ENCODE measurements around the gene SLC1A7. TPM values are rescaled to one million over a fixed set of nuclear protein-coding genes. Genes with fewer than 3 reads are reported as not detected.
A peak's percentile ranks its signal among the peaks of the same experiment; 100 is the strongest.

Gene SLC1A7
- total RNA-seq, 4 donors from 2014 or later, result 0.24 TPM; not detected in 3

GRCh38 chr1:53126495-53126894 lies 15.9 kb downstream of the SLC1A7 start:
- DNase-seq, result no peak
- no peaks in the 10 kb centered on the region for H3K36me3 ChIP-seq
- H3K4me1 ChIP-seq, result peaks cover 19 to 29% of the 10 kb centered on the region in 2 donors
- TF ChIP-seq POLR2A (IDR thresholded peaks at IDR 0.05), result no peak
- no peak for TF ChIP-seq CTCF (IDR thresholded peaks at IDR 0.05)
- peak overlapping the region; percentile 91 to 92 for H3K27ac ChIP-seq
- H3K9me3 ChIP-seq, result no peaks in the 10 kb centered on the region
- intact Hi-C loops (cut with DNase I; ENCODE audit: low total_unique reads), result no loop called here
- H3K27me3 ChIP-seq, result no peaks in the 10 kb centered on the region
- no peak overlapping the region for H3K4me3 ChIP-seq

- Histone ChIP-seq H3K27ac (peak overlapping the region; percentile 91 to 92), H3K4me1 (peaks cover 23 to 33% of the 10 kb centered on the region in 2 donors), H3K27me3 (no peaks in the 10 kb centered on the region), H3K4me3 (no peak overlapping the region), H3K36me3 (no peaks in the 10 kb centered on the region), H3K9me3 (no peaks in the 10 kb centered on the region)
- TF ChIP-seq POLR2A (IDR thresholded peaks at IDR 0.05) (no peak), CTCF (IDR thresholded peaks at IDR 0.05) (no peak)
- DNase-seq, result no peak
- intact Hi-C loops (cut with DNase I; ENCODE audit: low total_unique reads), result no loop called here
Observed at GRCh38 chr1:53125623-53126360, 16.6 kb downstream of the SLC1A7 start.

- intact Hi-C loops (cut with DNase I; ENCODE audit: low total_unique reads), result no loop called here
- no peak for TF ChIP-seq POLR2A (IDR thresholded peaks at IDR 0.05)
- no peak for TF ChIP-seq CTCF (IDR thresholded peaks at IDR 0.05)
- no peaks in the 10 kb centered on the region for H3K27me3 ChIP-seq
- DNase-seq, result no peak
- peaks cover 23 to 33% of the 10 kb centered on the region in 2 donors for H3K4me1 ChIP-seq
- no peaks in the 10 kb centered on the region for H3K9me3 ChIP-seq
- no peaks in the 10 kb centered on the region for H3K36me3 ChIP-seq
- H3K4me3 ChIP-seq, result no peak overlapping the region
- peak overlapping the region; percentile 91 to 92 for H3K27ac ChIP-seq
Observed at GRCh38 chr1:53125122-53125521, 17.3 kb downstream of the SLC1A7 start.

GRCh38 chr1:53123453-53124140 lies 18.8 kb downstream of the SLC1A7 start:
- Histone ChIP-seq H3K9me3 (no peaks in the 10 kb centered on the region), H3K4me1 (peaks cover 23 to 28% of the 10 kb centered on the region in 2 donors), H3K4me3 (no peak overlapping the region), H3K27me3 (no peaks in the 10 kb centered on the region), H3K36me3 (no peaks in the 10 kb centered on the region), H3K27ac (peak overlapping the region; percentile 91 to 92)
- intact Hi-C loops (cut with DNase I; ENCODE audit: low total_unique reads), result no loop called here
- TF ChIP-seq CTCF (IDR thresholded peaks at IDR 0.05), result no peak
- TF ChIP-seq POLR2A (IDR thresholded peaks at IDR 0.05), result peak in 1 of 2 donors; percentile 10
- DNase-seq, result peak; percentile 75 to 78

- Histone ChIP-seq H3K4me3 (no peak overlapping the region), H3K27ac (peak overlapping the region; percentile 91 to 92), H3K36me3 (no peaks in the 10 kb centered on the region), H3K27me3 (no peaks in the 10 kb centered on the region), H3K4me1 (peaks cover 23 to 28% of the 10 kb centered on the region in 2 donors), H3K9me3 (no peaks in the 10 kb centered on the region)
- TF ChIP-seq CTCF (IDR thresholded peaks at IDR 0.05), result no peak
- no peak for TF ChIP-seq POLR2A (IDR thresholded peaks at IDR 0.05)
- DNase-seq, result no peak
- intact Hi-C loops (cut with DNase I; ENCODE audit: low total_unique reads), result no loop called here
Observed at GRCh38 chr1:53122961-53123413, 19.5 kb downstream of the SLC1A7 start.

All from uterus (tissue), 4 donors.